NB4 (cell line): ENCODE measurements around the gene OST4.

ENCODE experiments used
- MYC ChIP-seq: IDR thresholded peaks from 2 replicates; pipeline ENCODE4 v1.6.1; 2011; ENCODE audit warnings: low read depth, low read length
- POLR2A ChIP-seq: IDR thresholded peaks from 2 replicates; pipeline ENCODE4 v1.6.1; 2011; ENCODE audit warnings: mild to moderate bottlenecking; ENCODE audit not compliant: insufficient read length; ENCODE audit errors: extremely low read depth
- TF ChIP-seq, protein P1 (sequence below): IDR thresholded peaks from one replicate; pipeline ENCODE4 v1.5.1; 2012; ENCODE audit warnings: low read depth, low read length
- TF ChIP-seq, protein P2 (sequence below): IDR thresholded peaks from 2 replicates; pipeline ENCODE4 v1.6.1; 2011; ENCODE audit warnings: low read depth, low read length

DNA sequence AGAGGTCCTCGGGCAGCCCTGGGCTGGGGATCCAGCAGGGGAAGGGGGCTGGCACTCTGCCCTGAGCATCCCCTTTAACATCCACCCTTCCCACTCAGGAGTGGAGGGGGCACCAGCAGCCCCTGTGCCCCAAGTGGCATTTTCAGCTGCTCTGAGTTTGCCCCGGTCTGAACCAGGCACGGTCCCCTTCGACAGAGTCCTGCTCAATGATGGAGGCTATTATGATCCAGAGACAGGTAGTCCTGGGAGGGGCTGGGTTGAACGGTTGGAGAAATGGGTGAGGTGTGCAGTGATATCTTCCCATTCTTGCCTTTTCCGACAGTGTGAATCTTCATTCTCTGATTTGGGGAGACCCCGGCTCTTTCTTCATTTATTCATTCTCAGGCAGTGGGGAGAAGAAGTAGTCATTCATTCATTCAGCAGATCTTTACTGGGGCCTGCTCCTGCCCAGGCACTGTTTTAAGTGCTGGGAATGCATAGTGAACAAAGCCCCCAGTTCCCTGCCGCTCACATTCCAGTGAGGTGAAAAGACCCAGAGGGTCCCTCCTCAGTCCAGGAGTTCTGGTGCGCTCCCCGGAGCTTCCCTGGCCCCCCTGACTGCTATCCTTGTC, 13.7 kb upstream of the OST4 start:
- TF ChIP-seq, protein P1, sequence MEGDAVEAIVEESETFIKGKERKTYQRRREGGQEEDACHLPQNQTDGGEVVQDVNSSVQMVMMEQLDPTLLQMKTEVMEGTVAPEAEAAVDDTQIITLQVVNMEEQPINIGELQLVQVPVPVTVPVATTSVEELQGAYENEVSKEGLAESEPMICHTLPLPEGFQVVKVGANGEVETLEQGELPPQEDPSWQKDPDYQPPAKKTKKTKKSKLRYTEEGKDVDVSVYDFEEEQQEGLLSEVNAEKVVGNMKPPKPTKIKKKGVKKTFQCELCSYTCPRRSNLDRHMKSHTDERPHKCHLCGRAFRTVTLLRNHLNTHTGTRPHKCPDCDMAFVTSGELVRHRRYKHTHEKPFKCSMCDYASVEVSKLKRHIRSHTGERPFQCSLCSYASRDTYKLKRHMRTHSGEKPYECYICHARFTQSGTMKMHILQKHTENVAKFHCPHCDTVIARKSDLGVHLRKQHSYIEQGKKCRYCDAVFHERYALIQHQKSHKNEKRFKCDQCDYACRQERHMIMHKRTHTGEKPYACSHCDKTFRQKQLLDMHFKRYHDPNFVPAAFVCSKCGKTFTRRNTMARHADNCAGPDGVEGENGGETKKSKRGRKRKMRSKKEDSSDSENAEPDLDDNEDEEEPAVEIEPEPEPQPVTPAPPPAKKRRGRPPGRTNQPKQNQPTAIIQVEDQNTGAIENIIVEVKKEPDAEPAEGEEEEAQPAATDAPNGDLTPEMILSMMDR: no peak
- TF ChIP-seq POLR2A (no peak), MYC (no peak)
- TF ChIP-seq, protein P2, sequence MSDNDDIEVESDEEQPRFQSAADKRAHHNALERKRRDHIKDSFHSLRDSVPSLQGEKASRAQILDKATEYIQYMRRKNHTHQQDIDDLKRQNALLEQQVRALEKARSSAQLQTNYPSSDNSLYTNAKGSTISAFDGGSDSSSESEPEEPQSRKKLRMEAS: no peak
